ENCODE results near the gene INF2.

GRCh38 chr14:104766863-104767633 lies 77.6 kb downstream of the INF2 start:
- TF ChIP-seq, protein P1, sequence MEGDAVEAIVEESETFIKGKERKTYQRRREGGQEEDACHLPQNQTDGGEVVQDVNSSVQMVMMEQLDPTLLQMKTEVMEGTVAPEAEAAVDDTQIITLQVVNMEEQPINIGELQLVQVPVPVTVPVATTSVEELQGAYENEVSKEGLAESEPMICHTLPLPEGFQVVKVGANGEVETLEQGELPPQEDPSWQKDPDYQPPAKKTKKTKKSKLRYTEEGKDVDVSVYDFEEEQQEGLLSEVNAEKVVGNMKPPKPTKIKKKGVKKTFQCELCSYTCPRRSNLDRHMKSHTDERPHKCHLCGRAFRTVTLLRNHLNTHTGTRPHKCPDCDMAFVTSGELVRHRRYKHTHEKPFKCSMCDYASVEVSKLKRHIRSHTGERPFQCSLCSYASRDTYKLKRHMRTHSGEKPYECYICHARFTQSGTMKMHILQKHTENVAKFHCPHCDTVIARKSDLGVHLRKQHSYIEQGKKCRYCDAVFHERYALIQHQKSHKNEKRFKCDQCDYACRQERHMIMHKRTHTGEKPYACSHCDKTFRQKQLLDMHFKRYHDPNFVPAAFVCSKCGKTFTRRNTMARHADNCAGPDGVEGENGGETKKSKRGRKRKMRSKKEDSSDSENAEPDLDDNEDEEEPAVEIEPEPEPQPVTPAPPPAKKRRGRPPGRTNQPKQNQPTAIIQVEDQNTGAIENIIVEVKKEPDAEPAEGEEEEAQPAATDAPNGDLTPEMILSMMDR (conservative IDR thresholded peaks at IDR 0.05; ENCODE audit: low read depth in 2 of 2): no peak
- TF ChIP-seq, protein P2, sequence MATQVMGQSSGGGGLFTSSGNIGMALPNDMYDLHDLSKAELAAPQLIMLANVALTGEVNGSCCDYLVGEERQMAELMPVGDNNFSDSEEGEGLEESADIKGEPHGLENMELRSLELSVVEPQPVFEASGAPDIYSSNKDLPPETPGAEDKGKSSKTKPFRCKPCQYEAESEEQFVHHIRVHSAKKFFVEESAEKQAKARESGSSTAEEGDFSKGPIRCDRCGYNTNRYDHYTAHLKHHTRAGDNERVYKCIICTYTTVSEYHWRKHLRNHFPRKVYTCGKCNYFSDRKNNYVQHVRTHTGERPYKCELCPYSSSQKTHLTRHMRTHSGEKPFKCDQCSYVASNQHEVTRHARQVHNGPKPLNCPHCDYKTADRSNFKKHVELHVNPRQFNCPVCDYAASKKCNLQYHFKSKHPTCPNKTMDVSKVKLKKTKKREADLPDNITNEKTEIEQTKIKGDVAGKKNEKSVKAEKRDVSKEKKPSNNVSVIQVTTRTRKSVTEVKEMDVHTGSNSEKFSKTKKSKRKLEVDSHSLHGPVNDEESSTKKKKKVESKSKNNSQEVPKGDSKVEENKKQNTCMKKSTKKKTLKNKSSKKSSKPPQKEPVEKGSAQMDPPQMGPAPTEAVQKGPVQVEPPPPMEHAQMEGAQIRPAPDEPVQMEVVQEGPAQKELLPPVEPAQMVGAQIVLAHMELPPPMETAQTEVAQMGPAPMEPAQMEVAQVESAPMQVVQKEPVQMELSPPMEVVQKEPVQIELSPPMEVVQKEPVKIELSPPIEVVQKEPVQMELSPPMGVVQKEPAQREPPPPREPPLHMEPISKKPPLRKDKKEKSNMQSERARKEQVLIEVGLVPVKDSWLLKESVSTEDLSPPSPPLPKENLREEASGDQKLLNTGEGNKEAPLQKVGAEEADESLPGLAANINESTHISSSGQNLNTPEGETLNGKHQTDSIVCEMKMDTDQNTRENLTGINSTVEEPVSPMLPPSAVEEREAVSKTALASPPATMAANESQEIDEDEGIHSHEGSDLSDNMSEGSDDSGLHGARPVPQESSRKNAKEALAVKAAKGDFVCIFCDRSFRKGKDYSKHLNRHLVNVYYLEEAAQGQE (IDR thresholded peaks at IDR 0.05; ENCODE audit: unreplicated experiment): no peak
- no peak for TF ChIP-seq CREB1 (CRISPR knock-in tag; IDR thresholded peaks at IDR 0.05; ENCODE audit: low read depth)
- no peak for TF ChIP-seq POLR2AphosphoS5 (IDR thresholded peaks at IDR 0.05; ENCODE audit: low read depth)
- no peak for TF ChIP-seq EZH2 (IDR thresholded peaks at IDR 0.05; ENCODE audit: low read depth, unreplicated experiment)
- TF ChIP-seq, protein P3, sequence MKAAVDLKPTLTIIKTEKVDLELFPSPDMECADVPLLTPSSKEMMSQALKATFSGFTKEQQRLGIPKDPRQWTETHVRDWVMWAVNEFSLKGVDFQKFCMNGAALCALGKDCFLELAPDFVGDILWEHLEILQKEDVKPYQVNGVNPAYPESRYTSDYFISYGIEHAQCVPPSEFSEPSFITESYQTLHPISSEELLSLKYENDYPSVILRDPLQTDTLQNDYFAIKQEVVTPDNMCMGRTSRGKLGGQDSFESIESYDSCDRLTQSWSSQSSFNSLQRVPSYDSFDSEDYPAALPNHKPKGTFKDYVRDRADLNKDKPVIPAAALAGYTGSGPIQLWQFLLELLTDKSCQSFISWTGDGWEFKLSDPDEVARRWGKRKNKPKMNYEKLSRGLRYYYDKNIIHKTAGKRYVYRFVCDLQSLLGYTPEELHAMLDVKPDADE (IDR thresholded peaks at IDR 0.05): no peak
